ENCODE results near the gene DYRK1B.
"Not testable (repeated sequence)": the region's sequence is repeated elsewhere in the genome, so short reads cannot be mapped to it uniquely, and the experiment has no call there.

The DYRK1B gene

GRCh38 chr19:39833464-39834286 is at the start of gene DYRK1B:
Gene DYRK1B (minus strand): TSS chr19:39834162. CDS start chr19:39831867, 2,295 bp downstream.
- peak; percentile 98 for DNase-seq

GRCh38 chr19:39882645-39883044 is 48.7 kb upstream of the DYRK1B start:
- DNase-seq, result not testable (repeated sequence)

GRCh38 chr19:39881495-39882110 is 47.6 kb upstream of the DYRK1B start:
- DNase-seq, result peak; percentile 69

- DNase-seq, result not testable (repeated sequence)
Measured at GRCh38 chr19:39880241-39880640, 46.3 kb upstream of the DYRK1B start.

GRCh38 chr19:39879796-39880195 is 45.8 kb upstream of the DYRK1B start:
- DNase-seq, result not testable (repeated sequence)

GRCh38 chr19:39878866-39879265 is 44.9 kb upstream of the DYRK1B start:
- not testable (repeated sequence) for DNase-seq

GRCh38 chr19:39878398-39878797 is 44.4 kb upstream of the DYRK1B start:
- no peak for DNase-seq

GRCh38 chr19:39877982-39878381 is 44.0 kb upstream of the DYRK1B start:
- not testable (repeated sequence) for DNase-seq

GRCh38 chr19:39877488-39877887 is 43.5 kb upstream of the DYRK1B start:
- DNase-seq, result not testable (repeated sequence)

- not testable (repeated sequence) for DNase-seq
Measured at GRCh38 chr19:39876486-39876885, 42.5 kb upstream of the DYRK1B start.

- not testable (repeated sequence) for DNase-seq
Measured at GRCh38 chr19:39875401-39875864, 41.5 kb upstream of the DYRK1B start.

GRCh38 chr19:39874404-39874803 is 40.4 kb upstream of the DYRK1B start:
- no peak for DNase-seq

GRCh38 chr19:39873385-39873784 is 39.4 kb upstream of the DYRK1B start:
- DNase-seq, result no peak

GRCh38 chr19:39871886-39872866 is 38.2 kb upstream of the DYRK1B start:
- no peak for DNase-seq

GRCh38 chr19:39871362-39871761 is 37.4 kb upstream of the DYRK1B start:
- DNase-seq, result no peak

GRCh38 chr19:39870171-39870971 is 36.4 kb upstream of the DYRK1B start:
- DNase-seq, result no peak

GRCh38 chr19:39867952-39868351 is 34.0 kb upstream of the DYRK1B start:
- no peak for DNase-seq

- no peak for DNase-seq
Measured at GRCh38 chr19:39867133-39867532, 33.2 kb upstream of the DYRK1B start.

GRCh38 chr19:39865953-39866352 is 32.0 kb upstream of the DYRK1B start:
- no peak for DNase-seq

GRCh38 chr19:39865186-39865585 is 31.2 kb upstream of the DYRK1B start:
- DNase-seq, result no peak

GRCh38 chr19:39864118-39864517 is 30.2 kb upstream of the DYRK1B start:
- DNase-seq, result peak; percentile 25

GRCh38 chr19:39858541-39858940 is 24.6 kb upstream of the DYRK1B start:
- peak; percentile 38 for DNase-seq
